ENCODE data around the gene ACOXL.

DNA sequence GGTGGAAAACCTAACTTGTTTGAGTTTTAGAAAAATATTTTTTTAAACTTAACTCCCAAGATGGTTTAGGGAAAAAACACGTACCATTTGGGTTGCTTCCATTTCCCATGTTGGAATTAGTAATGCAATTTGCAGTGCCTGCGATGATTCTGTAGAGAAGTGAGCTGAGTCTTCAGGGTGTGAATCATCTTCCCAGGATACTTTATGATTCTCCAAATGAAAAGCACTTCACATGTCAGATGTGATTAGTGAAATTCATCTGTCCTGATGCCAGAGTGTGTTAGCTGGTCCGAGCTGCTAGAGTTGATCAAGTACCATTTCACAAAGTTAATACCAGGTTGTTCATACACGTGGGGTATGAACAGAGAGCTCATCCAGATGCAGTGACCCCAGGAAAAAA is 59.1 kb downstream of the ACOXL start:
- TF ChIP-seq, protein P1, sequence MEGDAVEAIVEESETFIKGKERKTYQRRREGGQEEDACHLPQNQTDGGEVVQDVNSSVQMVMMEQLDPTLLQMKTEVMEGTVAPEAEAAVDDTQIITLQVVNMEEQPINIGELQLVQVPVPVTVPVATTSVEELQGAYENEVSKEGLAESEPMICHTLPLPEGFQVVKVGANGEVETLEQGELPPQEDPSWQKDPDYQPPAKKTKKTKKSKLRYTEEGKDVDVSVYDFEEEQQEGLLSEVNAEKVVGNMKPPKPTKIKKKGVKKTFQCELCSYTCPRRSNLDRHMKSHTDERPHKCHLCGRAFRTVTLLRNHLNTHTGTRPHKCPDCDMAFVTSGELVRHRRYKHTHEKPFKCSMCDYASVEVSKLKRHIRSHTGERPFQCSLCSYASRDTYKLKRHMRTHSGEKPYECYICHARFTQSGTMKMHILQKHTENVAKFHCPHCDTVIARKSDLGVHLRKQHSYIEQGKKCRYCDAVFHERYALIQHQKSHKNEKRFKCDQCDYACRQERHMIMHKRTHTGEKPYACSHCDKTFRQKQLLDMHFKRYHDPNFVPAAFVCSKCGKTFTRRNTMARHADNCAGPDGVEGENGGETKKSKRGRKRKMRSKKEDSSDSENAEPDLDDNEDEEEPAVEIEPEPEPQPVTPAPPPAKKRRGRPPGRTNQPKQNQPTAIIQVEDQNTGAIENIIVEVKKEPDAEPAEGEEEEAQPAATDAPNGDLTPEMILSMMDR (IDR thresholded peaks at IDR 0.05): no peak
- TF ChIP-seq POLR2A (IDR thresholded peaks at IDR 0.05): no peak
- TF ChIP-seq EP300 (IDR thresholded peaks at IDR 0.05): no peak

All from ovary (tissue), 3 donors.